Endometrial microvascular endothelial cells (primary cell): ENCODE data around the gene CLK3. TPM values are rescaled to one million over a fixed set of nuclear protein-coding genes. Genes with fewer than 3 reads are reported as not detected.
"Not testable (repeated sequence)": the region's sequence is repeated elsewhere in the genome, so short reads cannot be mapped to it uniquely, and the experiment has no call there.

ENCODE experiments used
- in situ Hi-C: cut with HindIII; loops from 2 replicates; pipeline ENCODE4 v1.10.0; 2017; ENCODE audit warnings: low sequenced_read_pairs, low pct_unique_long_range_greater_than_20kb; ENCODE audit errors: inconsistent ontology term
- total RNA-seq: library from RNA; depleted of rRNA; stranded (reverse); fragments of >200 nt; gene quantifications from one replicate; pipeline ENCODE4 v1.2.3, GENCODE V29; 2015; ENCODE audit errors: inconsistent ontology term

The CLK3 gene
- 91.1 TPM for total RNA-seq

DNA sequence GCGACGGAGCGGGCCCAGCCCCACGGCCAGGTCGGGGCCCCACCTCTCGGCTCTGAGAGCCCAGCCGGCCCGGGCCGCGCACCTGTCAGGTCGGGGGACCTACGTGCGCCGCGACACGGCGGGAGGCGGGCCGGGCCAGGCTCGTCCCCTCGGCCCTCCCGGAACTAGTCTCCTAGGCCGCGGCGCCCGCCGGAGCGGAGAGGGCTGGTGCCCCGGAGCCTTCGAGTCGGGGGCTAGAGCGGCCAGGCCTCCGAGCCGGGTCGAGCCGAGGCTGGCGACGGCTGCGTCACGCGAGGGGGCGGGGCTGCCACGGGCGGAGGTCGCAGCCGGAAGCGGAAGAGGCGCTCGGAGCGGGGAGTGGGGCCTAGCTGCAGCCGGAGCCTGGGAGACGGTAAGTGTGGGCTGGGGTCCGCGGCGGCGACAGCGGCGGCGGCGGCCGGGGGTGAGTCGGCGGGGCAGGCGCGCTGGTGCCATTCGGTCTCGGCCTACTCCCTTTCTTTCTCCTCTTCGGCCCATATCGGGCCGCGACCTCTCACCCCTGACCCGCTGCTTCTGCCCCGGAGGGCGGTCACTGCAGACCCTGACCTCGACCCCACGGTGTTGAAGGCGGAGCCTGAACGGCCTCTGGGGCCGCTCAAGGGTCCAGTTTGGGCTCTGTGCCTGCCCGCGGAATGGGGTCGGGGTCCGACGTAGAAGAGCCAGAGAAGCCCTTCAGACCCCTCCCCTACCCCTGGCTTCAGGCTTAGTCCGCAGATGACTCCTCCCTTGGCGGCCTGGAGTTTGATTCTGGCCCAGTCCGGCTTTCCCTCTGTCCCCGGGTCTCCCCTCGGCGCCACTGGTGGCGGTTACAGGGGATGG lies at the start of gene CLK3:
CLK3 (plus strand) TSS at position 329 of the 858 bp plus-strand sequence. CDS start 3,361 bp downstream, outside the sequence.
- in situ Hi-C loops: no loop called here

DNA sequence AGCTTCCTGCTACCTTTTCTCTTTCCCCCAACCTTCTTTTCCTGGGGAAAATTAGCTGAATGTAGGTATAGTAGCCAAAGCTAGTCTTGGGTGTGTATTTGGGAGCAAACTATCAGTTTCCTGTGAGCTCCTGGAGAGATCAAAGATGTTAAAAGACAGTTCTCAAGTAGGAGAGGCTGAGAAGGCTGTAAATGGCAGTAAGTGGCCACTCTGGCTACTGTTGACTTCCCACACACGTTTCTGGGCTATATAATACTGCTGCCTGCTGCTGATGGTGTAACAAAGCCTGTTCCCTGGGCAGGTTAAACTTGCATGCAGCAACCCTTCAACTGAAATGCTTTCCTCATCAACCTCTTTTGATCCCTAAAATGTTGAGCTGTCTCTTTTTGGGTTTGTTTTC lies 47.0 kb upstream of the CLK3 start:
- in situ Hi-C loops: no loop called here

DNA sequence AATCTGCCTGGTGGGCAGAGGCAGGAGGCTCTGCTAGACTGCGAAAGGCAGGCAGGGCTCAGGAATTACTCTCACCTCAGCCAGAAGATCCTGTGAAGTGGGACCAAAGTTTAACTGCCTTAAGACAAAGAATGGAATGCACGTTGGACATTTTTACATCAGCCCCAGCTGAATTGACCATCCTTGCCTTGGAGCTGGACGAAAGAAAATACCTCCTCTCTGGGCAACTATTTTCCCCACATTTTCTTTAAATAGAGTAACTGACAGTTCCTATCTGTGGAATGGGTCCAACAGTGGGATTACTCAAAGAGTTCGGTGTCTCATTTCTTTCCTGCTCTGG lies 45.9 kb upstream of the CLK3 start:
- in situ Hi-C loops: no loop called here

DNA sequence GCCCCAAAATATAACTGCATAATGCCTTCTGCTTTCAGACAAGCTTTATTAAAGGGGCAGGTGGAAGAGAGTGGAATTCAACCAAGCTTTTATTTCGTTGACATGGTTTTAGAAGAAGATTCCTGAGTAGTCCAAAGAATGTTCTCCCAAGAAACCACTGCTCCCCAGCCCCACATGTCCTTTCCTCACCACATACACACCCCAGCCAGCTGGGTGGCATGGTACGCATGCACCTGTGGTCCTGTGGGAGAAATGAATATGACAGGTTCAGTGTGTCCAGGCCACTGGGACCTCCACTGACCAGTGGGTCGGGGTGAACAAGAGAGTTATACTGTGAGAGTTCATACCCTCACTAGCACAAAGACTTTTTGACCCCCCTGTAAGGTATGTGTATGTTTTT lies 44.4 kb upstream of the CLK3 start:
- in situ Hi-C loops: no loop called here

DNA sequence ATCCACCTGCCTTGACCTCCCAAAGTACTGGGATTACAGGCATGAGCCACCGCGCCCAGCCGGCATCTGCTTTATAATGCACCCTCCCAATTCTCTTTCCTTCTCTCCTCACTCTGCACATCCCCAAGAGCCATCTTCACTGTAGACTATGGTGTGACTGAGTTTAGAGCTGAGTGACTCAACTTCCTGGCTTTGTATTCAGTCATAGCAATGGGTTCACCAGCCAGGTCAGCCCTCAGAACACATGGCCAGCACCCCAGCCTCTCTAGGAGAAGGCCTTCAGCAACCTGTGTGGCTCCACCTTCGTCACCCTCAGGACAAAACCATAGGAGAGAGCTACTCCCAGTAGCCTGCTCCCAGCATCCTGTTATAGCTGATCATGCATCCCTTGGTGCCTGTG lies 41.6 kb upstream of the CLK3 start:
- in situ Hi-C loops: no loop called here

DNA sequence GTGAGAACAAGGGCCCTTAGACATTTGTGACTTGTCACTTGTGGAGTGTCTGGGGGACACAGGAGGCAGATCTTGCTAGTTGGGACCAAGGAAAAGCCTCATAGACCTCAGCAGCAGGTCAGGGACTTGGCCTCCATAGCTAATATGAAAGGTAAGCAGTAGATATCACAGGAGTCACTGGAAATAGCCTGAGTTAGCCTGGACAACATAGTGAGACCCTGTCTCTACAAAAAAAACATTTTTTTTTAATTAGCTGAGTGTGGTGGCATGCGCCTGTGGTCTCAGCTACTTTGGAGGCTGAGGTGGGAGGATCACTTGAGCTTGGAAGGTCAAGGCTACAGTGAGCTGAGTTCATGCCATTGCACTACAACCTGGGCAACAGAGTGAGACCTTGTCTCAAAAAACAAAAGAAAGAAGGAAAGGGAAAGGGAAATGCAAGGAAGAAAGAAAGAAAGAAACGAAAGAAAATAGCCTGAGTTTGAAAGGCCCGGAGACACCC lies 37.1 kb upstream of the CLK3 start:
- in situ Hi-C loops: no loop called here

DNA sequence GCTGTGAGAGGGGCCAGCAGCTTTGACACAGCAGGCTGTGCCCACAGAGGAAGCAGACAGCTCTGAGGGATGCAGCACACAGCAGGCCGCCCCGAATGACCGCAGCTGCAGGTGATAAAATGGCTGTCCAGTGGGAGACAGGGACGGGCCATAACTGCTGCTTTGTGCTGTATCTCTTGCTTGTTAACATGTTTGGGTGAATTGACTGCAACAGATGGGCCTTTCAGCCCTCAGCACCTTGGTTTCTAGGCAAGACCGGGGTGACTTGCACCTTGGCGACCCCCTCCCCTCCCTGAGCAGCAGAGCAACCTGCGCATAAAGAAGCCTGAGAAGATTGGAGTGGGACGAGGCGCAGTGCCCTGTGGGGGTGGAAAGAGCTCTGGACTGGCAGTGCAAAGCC lies 36.6 kb upstream of the CLK3 start:
- in situ Hi-C loops: no loop called here

DNA sequence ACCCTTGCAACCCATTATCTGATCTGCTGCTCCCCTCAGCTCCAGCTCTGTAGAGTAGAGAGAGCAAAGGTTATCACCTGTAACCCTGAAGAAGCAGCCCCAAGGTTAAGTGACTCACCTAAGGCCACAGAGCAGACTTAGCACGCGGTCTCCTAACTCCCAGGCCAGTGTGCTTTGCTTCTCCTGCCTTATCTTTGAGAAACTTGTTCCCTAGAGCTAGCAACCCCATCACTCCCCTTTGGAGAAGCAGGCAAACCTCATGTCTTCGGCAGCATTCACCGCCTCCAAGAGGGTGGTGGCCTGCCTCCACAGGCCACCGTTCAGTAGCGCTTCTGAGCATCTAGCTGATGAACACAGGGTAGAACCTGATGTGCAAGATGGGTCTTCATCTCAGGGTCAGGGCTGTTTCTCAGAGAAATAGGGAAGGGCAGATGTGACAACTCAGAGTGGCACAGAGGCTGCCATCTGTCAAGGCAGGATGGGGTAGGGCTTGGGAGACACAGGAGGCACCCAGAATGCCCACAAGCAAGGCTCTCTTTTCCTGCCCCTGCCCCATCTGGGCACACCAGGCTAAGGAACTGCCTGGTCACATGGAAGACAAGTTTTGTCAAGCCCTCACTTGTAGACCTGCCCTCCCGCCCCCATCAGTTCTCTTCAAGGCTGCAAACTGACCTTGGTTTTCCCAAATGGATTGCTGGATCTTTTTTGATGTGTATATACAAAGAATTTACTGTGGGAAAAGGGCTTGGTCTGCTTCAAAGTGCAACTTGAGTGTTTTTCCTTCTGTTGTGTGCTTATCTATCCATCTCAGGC lies 34.9 kb upstream of the CLK3 start:
- in situ Hi-C loops: no loop called here

DNA sequence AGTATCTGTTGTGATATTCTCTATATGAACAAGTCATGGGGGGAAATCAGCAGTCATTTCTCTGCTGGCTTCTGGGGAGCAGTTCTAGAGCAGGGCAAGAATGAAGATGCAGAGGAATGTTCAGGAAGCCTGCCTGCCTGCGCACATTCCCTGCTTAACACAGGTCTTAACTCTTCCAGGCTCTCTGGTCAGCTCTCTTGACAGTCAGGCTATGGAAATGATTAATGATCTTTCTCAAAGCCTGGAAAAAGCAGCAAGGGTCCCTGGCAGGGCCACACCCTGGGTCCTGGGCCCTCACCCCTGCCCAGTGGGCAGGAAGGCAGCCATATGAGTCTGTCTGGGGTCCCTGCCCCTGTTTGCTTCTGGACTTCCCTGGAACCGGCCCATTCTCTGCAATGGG lies 31.4 kb upstream of the CLK3 start:
- in situ Hi-C loops: no loop called here

DNA sequence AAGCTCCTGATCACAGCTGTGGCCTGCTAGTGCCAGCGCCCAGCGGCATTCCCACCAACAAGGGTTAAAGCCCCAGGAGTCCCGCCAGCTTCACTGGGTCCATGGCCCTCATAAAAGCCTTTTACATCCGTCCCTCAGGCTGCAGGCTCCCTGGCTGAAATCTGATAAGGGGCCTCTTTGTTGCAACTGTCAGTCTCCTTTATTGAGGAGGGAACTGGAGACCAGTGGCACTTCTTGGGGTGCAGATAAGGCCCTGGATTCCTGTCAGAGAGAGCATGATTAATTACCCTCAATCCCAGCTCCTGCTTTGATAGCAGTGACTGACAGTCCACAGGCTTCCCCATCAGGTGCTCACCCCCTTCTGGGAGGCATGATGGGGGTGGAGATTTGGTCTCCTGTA lies 30.9 kb upstream of the CLK3 start:
- in situ Hi-C loops: no loop called here

DNA sequence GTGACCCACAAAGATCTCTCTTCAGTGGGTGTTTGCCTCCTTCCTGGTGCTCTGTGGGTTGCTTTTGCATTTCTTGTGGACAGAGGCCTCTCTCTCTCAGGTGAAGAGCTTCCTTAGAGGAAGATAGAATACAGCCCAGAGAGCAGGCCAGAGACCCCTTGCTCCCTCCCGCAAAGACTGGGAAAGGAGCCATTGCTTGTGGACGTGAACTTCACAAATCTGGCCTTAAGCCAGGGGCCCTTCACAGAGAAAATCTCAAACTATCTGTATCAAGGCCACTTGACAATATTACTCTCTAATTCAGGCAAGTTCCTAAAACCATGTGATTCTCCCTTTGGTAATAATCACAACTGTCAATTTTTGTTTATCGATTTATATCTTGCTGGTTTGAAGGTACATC lies 30.4 kb upstream of the CLK3 start:
- in situ Hi-C loops: no loop called here

DNA sequence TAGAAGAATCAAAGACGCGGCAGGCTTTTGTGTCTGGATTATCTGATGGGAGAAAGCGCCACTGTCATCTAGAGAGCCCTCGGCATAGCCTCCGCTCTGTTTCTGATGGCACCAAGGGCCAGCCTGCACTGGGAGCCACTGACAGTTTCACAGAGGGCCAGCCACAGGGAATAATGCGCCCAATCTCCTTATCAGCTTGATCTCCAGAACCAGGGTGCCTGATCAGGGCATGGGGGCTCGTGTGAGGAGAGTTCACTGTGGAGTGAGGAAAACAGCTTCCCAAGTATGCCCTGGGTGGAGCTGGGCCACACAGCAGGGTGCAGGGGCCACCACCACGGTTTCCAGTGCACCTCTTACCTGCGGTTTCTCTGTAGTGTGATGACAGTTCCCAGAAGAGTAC lies 29.8 kb upstream of the CLK3 start:
- in situ Hi-C loops: no loop called here

DNA sequence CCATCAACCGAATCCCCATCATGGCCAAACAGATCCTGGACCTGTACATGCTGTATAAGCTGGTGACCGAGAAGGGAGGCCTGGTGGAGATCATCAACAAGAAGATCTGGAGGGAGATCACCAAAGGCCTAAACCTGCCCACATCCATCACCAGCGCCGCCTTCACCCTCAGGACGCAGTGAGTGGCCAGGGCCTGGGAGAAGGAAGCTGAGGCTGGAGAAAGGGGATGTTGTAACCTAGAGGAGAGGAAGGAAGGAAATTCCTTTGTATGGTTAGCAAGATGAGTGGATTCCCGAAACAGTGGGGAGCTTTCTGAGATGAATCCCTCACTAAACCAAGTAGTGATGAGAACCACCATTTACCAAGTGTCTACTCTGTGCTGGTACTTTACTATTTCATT lies 25.8 kb upstream of the CLK3 start:
- in situ Hi-C loops: no loop called here

DNA sequence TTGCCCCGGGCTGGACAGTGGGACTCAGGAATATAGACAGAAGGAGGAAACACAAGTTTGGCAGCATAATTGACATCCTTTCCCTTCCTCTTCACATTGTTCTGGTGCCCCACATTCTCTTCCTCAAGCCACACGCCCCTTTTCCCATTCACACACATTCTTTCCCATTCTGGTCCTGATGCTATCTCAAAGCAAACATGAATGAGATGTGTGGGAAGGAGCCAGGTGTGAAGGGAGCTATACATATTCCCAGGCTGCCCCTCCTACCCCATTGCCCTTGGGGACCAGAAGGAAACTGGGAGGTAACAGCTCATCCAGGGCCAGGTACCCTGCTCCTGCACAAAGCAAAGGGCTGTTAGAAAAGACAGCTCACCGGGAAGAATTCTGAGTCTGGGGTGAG lies 23.4 kb upstream of the CLK3 start:
- in situ Hi-C loops: no loop called here

DNA sequence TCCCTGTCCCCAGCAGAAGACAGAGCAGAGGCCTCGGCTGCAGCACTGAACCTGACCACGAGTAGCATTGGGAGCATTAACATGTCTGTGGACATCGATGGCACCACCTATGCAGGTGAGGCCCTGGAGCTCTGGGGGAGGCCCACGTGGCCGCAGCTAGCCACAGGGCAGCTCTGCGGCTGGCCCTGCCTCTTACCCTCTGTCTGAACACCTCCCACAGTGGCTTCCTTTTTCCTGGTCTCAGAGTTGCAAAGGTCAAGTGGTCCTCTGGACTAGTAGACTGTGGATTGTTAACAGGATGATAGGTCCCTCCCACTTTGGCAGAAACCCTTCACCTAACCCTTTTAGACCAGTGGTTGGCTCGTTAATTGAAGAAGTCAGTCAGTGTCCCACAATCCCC lies 22.5 kb upstream of the CLK3 start:
- in situ Hi-C loops: no loop called here

DNA sequence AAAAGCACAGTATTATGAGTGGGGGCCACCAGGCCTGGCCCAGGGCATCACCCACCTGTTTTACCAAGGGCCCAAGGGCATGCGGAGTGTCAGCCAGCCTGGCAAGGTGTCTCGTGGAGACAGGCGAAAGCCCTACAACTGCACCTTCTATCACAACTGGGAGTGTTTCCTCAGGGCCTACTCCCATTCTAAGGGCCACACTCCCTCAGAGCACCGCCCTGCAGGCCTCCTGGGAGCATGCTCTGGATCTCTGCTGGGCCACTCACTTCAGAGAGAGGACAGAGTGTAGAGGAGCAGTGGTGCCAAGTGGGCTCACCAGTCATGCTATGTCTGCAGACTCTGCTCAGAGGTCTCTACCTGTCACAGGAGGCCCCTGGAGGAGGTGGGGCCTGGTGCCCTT lies 21.2 kb upstream of the CLK3 start:
- in situ Hi-C loops: no loop called here

DNA sequence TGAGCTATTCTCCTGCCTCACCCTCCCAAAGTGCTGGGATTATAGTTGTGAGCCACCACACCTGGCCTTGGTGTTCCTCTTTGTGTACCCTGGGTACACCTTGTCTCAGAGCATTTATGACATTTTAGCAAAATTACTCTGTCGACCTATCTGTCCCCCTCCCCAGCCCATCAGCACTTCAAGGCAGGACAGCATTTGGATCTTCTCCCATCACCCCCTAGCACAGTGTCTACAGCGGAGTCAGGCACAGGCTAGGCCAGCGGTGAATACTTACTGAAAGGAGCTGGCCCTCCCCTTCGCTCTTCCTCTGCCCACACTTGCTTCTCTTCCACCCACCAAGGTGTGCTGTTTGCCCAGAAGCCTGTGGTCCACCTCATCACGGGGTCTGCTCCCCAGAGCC lies 20.4 kb upstream of the CLK3 start:
- in situ Hi-C loops: no loop called here

DNA sequence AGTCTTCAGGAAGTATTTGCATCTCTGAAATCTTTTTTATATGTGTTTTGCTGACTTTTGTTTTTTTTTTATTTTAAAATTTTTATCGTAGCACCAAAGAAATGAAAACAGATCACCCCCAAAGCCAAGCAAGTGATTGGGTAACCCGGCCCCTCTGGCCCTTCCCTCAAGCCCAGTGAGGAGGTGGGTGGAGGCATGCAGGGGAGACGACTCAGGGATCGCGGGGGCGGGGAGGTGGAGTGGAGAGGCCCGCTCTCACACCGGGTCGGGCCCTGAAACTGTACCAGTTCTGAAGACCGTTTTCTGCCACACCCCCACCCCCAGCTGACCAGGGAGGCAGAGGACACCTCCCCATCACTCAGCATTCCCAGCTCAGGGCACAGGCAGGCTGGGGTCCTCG lies 18.9 kb upstream of the CLK3 start:
- in situ Hi-C loops: not testable (repeated sequence)

DNA sequence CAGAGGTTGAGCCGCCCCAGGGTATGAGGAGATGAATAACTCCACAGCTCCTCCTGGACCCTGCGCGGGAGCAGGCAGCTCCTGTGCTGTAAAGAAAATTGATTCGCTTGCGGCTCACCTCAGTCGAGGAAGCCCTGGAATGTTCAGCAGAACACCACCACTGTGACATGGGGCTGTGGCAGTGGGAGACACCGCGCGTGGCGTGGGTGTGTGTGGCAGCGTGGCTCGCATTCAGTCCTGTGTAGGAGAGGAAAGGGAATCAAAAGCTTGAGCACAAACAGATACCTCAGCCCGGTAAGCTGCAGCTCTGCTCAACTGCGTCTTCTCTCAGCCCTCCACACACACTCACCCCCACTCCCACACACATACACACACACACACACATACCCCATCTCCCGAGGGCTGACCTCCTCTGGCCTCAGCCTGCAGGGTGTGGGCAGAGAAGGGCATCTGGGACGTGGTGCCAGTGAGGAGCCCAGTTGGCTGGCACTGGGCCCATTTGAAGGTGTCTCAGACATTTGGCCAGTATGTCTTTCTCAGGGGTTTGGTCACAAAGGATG lies 18.4 kb upstream of the CLK3 start:
- in situ Hi-C loops: not testable (repeated sequence)
